ENCODE measurements around the gene TAF13.
"Not testable (repeated sequence)": the region's sequence is repeated elsewhere in the genome, so short reads cannot be mapped to it uniquely, and the experiment has no call there.

Gene TAF13

GRCh38 chr1:109069294-109069693, 6.5 kb downstream of the TAF13 start:
- H3K27ac ChIP-seq (ENCODE audit: low read depth, low read length): no peak overlapping the region
- H3K27me3 ChIP-seq (ENCODE audit: control insufficient read depth, insufficient read depth, low read length): no peaks in the 10 kb centered on the region
- no peak overlapping the region for H3K4me3 ChIP-seq (ENCODE audit: low read depth, low read length)
- H3K4me1 ChIP-seq (ENCODE audit: control insufficient read depth, insufficient read depth, low read length): no peaks in the 10 kb centered on the region
- no peaks in the 10 kb centered on the region for H3K9me3 ChIP-seq (ENCODE audit: control insufficient read depth, insufficient read depth, low read depth, low read length)
- peaks cover 58% of the 10 kb centered on the region for H3K36me3 ChIP-seq (ENCODE audit: control insufficient read depth, insufficient read depth, low read length)
- H3K9ac ChIP-seq (ENCODE audit: low read length): no peak overlapping the region

- no peaks in the 10 kb centered on the region for H3K27me3 ChIP-seq (ENCODE audit: control insufficient read depth, insufficient read depth, low read length)
- H3K4me3 ChIP-seq (ENCODE audit: low read depth, low read length): no peak overlapping the region
- H3K4me1 ChIP-seq (ENCODE audit: control insufficient read depth, insufficient read depth, low read length): no peaks in the 10 kb centered on the region
- H3K9ac ChIP-seq (ENCODE audit: low read length): no peak overlapping the region
- no peaks in the 10 kb centered on the region for H3K9me3 ChIP-seq (ENCODE audit: control insufficient read depth, insufficient read depth, low read depth, low read length)
- no peak overlapping the region for H3K27ac ChIP-seq (ENCODE audit: low read depth, low read length)
- H3K36me3 ChIP-seq (ENCODE audit: control insufficient read depth, insufficient read depth, low read length): peaks cover 59% of the 10 kb centered on the region
Measured at GRCh38 chr1:109067883-109068282, 7.9 kb downstream of the TAF13 start.

GRCh38 chr1:109065137-109065536, 10.7 kb downstream of the TAF13 start:
- Histone ChIP-seq H3K36me3 (ENCODE audit: control insufficient read depth, insufficient read depth, low read length) (peaks cover 54% of the 10 kb centered on the region), H3K27ac (ENCODE audit: low read depth, low read length) (no peak overlapping the region), H3K9me3 (ENCODE audit: control insufficient read depth, insufficient read depth, low read depth, low read length) (no peaks in the 10 kb centered on the region), H3K4me1 (ENCODE audit: control insufficient read depth, insufficient read depth, low read length) (no peaks in the 10 kb centered on the region), H3K4me3 (ENCODE audit: low read depth, low read length) (no peak overlapping the region), H3K27me3 (ENCODE audit: control insufficient read depth, insufficient read depth, low read length) (no peaks in the 10 kb centered on the region), H3K9ac (ENCODE audit: low read length) (no peak overlapping the region)

- no peaks in the 10 kb centered on the region for H3K27me3 ChIP-seq (ENCODE audit: control insufficient read depth, insufficient read depth, low read length)
- H3K27ac ChIP-seq (ENCODE audit: low read depth, low read length): no peak overlapping the region
- H3K4me1 ChIP-seq (ENCODE audit: control insufficient read depth, insufficient read depth, low read length): no peaks in the 10 kb centered on the region
- H3K4me3 ChIP-seq (ENCODE audit: low read depth, low read length): no peak overlapping the region
- H3K9me3 ChIP-seq (ENCODE audit: control insufficient read depth, insufficient read depth, low read depth, low read length): no peaks in the 10 kb centered on the region
- H3K9ac ChIP-seq (ENCODE audit: low read length): no peak overlapping the region
- H3K36me3 ChIP-seq (ENCODE audit: control insufficient read depth, insufficient read depth, low read length): peaks cover 30% of the 10 kb centered on the region
Measured at GRCh38 chr1:109061183-109061582, 14.6 kb downstream of the TAF13 start.

GRCh38 chr1:109060707-109061106, 15.1 kb downstream of the TAF13 start:
- Histone ChIP-seq H3K4me3 (ENCODE audit: low read depth, low read length) (no peak overlapping the region), H3K9me3 (ENCODE audit: control insufficient read depth, insufficient read depth, low read depth, low read length) (no peaks in the 10 kb centered on the region), H3K4me1 (ENCODE audit: control insufficient read depth, insufficient read depth, low read length) (no peaks in the 10 kb centered on the region), H3K36me3 (ENCODE audit: control insufficient read depth, insufficient read depth, low read length) (peaks cover 26% of the 10 kb centered on the region), H3K27me3 (ENCODE audit: control insufficient read depth, insufficient read depth, low read length) (no peaks in the 10 kb centered on the region), H3K27ac (ENCODE audit: low read depth, low read length) (no peak overlapping the region), H3K9ac (ENCODE audit: low read length) (no peak overlapping the region)

GRCh38 chr1:109059026-109059425, 16.8 kb downstream of the TAF13 start:
- Histone ChIP-seq H3K4me3 (ENCODE audit: low read depth, low read length) (no peak overlapping the region), H3K9ac (ENCODE audit: low read length) (no peak overlapping the region), H3K36me3 (ENCODE audit: control insufficient read depth, insufficient read depth, low read length) (peaks cover 11% of the 10 kb centered on the region), H3K9me3 (ENCODE audit: control insufficient read depth, insufficient read depth, low read depth, low read length) (no peaks in the 10 kb centered on the region), H3K27me3 (ENCODE audit: control insufficient read depth, insufficient read depth, low read length) (no peaks in the 10 kb centered on the region), H3K4me1 (ENCODE audit: control insufficient read depth, insufficient read depth, low read length) (no peaks in the 10 kb centered on the region), H3K27ac (ENCODE audit: low read depth, low read length) (no peak overlapping the region)

GRCh38 chr1:109056064-109056463, 19.7 kb downstream of the TAF13 start:
- H3K9ac ChIP-seq (ENCODE audit: low read length): no peak overlapping the region
- H3K36me3 ChIP-seq (ENCODE audit: control insufficient read depth, insufficient read depth, low read length): no peaks in the 10 kb centered on the region
- H3K4me3 ChIP-seq (ENCODE audit: low read depth, low read length): no peak overlapping the region

GRCh38 chr1:109052145-109052544, 23.7 kb downstream of the TAF13 start:
- not testable (repeated sequence) for H3K27me3 ChIP-seq (ENCODE audit: control insufficient read depth, insufficient read depth, low read length)

More at GRCh38 chr1:109056064-109056463, 19.7 kb downstream of the TAF13 start:
- H3K27ac ChIP-seq (ENCODE audit: low read depth, low read length): no peak overlapping the region
- peaks cover 6% of the 10 kb centered on the region; the same call in 1 of the 2 replicates for H3K9me3 ChIP-seq (ENCODE audit: control insufficient read depth, insufficient read depth, low read depth, low read length)
- H3K27me3 ChIP-seq (ENCODE audit: control insufficient read depth, insufficient read depth, low read length): no peaks in the 10 kb centered on the region
- H3K4me1 ChIP-seq (ENCODE audit: control insufficient read depth, insufficient read depth, low read length): no peaks in the 10 kb centered on the region

GRCh38 chr1:109050228-109050995, 25.4 kb downstream of the TAF13 start:
- no peak overlapping the region for H3K9ac ChIP-seq (ENCODE audit: low read length)
- no peaks in the 10 kb centered on the region for H3K36me3 ChIP-seq (ENCODE audit: control insufficient read depth, insufficient read depth, low read length)
- no peak overlapping the region for H3K4me3 ChIP-seq (ENCODE audit: low read depth, low read length)
- H3K9me3 ChIP-seq (ENCODE audit: control insufficient read depth, insufficient read depth, low read depth, low read length): peaks cover 6% of the 10 kb centered on the region; the same call in 1 of the 2 replicates
- H3K4me1 ChIP-seq (ENCODE audit: control insufficient read depth, insufficient read depth, low read length): no peaks in the 10 kb centered on the region
- no peak overlapping the region for H3K27ac ChIP-seq (ENCODE audit: low read depth, low read length)
- H3K27me3 ChIP-seq (ENCODE audit: control insufficient read depth, insufficient read depth, low read length): no peaks in the 10 kb centered on the region

More at GRCh38 chr1:109052145-109052544, 23.7 kb downstream of the TAF13 start:
- not testable (repeated sequence) for H3K9ac ChIP-seq (ENCODE audit: low read length); H3K27ac ChIP-seq (ENCODE audit: low read depth, low read length); H3K36me3 ChIP-seq (ENCODE audit: control insufficient read depth, insufficient read depth, low read length); H3K4me3 ChIP-seq (ENCODE audit: low read depth, low read length); H3K9me3 ChIP-seq (ENCODE audit: control insufficient read depth, insufficient read depth, low read depth, low read length); H3K4me1 ChIP-seq (ENCODE audit: control insufficient read depth, insufficient read depth, low read length)

GRCh38 chr1:109048335-109048734, 27.5 kb downstream of the TAF13 start:
- Histone ChIP-seq H3K27me3 (ENCODE audit: control insufficient read depth, insufficient read depth, low read length) (no peaks in the 10 kb centered on the region), H3K4me1 (ENCODE audit: control insufficient read depth, insufficient read depth, low read length) (no peaks in the 10 kb centered on the region), H3K36me3 (ENCODE audit: control insufficient read depth, insufficient read depth, low read length) (no peaks in the 10 kb centered on the region), H3K4me3 (ENCODE audit: low read depth, low read length) (no peak overlapping the region), H3K9ac (ENCODE audit: low read length) (no peak overlapping the region), H3K9me3 (ENCODE audit: control insufficient read depth, insufficient read depth, low read depth, low read length) (peaks cover 6% of the 10 kb centered on the region; the same call in 1 of the 2 replicates), H3K27ac (ENCODE audit: low read depth, low read length) (no peak overlapping the region)

- H3K27me3 ChIP-seq (ENCODE audit: control insufficient read depth, insufficient read depth, low read length): no peaks in the 10 kb centered on the region
- H3K27ac ChIP-seq (ENCODE audit: low read depth, low read length): no peak overlapping the region
- H3K4me3 ChIP-seq (ENCODE audit: low read depth, low read length): no peak overlapping the region
- H3K36me3 ChIP-seq (ENCODE audit: control insufficient read depth, insufficient read depth, low read length): no peaks in the 10 kb centered on the region
- H3K4me1 ChIP-seq (ENCODE audit: control insufficient read depth, insufficient read depth, low read length): no peaks in the 10 kb centered on the region
- H3K9ac ChIP-seq (ENCODE audit: low read length): no peak overlapping the region
- H3K9me3 ChIP-seq (ENCODE audit: control insufficient read depth, insufficient read depth, low read depth, low read length): peaks cover 2% of the 10 kb centered on the region; the same call in 1 of the 2 replicates
Measured at GRCh38 chr1:109047339-109047738, 28.5 kb downstream of the TAF13 start.
